ENCODE data around the gene KCMF1.
A peak's percentile ranks its signal among the peaks of the same experiment; 100 is the strongest.

The KCMF1 gene

GRCh38 chr2:85012431-85012830, 41.5 kb downstream of the KCMF1 start:
- no peak overlapping the region for H3K4me3 ChIP-seq (ENCODE audit: low read length)
- TF ChIP-seq CTCF (IDR thresholded peaks at IDR 0.05; ENCODE audit: insufficient read depth, low read depth, low read length, missing control alignments): no peak
- DNase-seq (ENCODE audit: low read depth): no peak

- no peak for DNase-seq (ENCODE audit: low read depth)
- no peak for TF ChIP-seq CTCF (IDR thresholded peaks at IDR 0.05; ENCODE audit: insufficient read depth, low read depth, low read length, missing control alignments)
Observed at GRCh38 chr2:85012855-85013254, 41.9 kb downstream of the KCMF1 start.

GRCh38 chr2:85015653-85016360, 44.8 kb downstream of the KCMF1 start:
- DNase-seq (ENCODE audit: low read depth): no peak
- no peak overlapping the region for H3K4me3 ChIP-seq (ENCODE audit: low read length)
- TF ChIP-seq CTCF (IDR thresholded peaks at IDR 0.05; ENCODE audit: insufficient read depth, low read depth, low read length, missing control alignments): no peak

More at GRCh38 chr2:85012855-85013254, 41.9 kb downstream of the KCMF1 start:
- H3K4me3 ChIP-seq (ENCODE audit: low read length): no peak overlapping the region

- no peak for TF ChIP-seq CTCF (IDR thresholded peaks at IDR 0.05; ENCODE audit: insufficient read depth, low read depth, low read length, missing control alignments)
- no peak for DNase-seq (ENCODE audit: low read depth)
- H3K4me3 ChIP-seq (ENCODE audit: low read length): no peak overlapping the region
Observed at GRCh38 chr2:85016446-85016845, 45.5 kb downstream of the KCMF1 start.

- no peak overlapping the region for H3K4me3 ChIP-seq (ENCODE audit: low read length)
- TF ChIP-seq CTCF (IDR thresholded peaks at IDR 0.05; ENCODE audit: insufficient read depth, low read depth, low read length, missing control alignments): peak; percentile 12
- DNase-seq (ENCODE audit: low read depth): no peak
Observed at GRCh38 chr2:85017411-85018048, 46.6 kb downstream of the KCMF1 start.

- H3K4me3 ChIP-seq (ENCODE audit: low read length): no peak overlapping the region
- DNase-seq (ENCODE audit: low read depth): no peak
- no peak for TF ChIP-seq CTCF (IDR thresholded peaks at IDR 0.05; ENCODE audit: insufficient read depth, low read depth, low read length, missing control alignments)
Observed at GRCh38 chr2:85018049-85018447, 47.1 kb downstream of the KCMF1 start.
